Endothelial cell of umbilical vein (primary cell): Measurements from ENCODE around the gene RBM22. TPM values are rescaled to one million over a fixed set of nuclear protein-coding genes. Genes with fewer than 3 reads are reported as not detected.

ENCODE experiments used
- BruUV-seq: library from RNA; stranded (reverse); fragments of 400-500 nt; replicated peaks from 2 replicates; lab custom pipeline; 2021; lab: Mats Ljungman, UMichigan
- CTCF ChIA-PET: fragments of 300-600, 350-600 bp; sonication (Branson Sonifier 250); formaldehyde crosslinking; loops from one replicate; lab custom pipeline; 2021; ENCODE audit warnings: antibody characterized with exemption, inconsistent platforms; lab: Charles Lee
- POLR2A ChIA-PET: fragments of 300-600, 350-600 bp; sonication (Branson Sonifier 250); formaldehyde crosslinking; loops from one replicate; lab custom pipeline; 2021; ENCODE audit warnings: antibody characterized with exemption, inconsistent platforms; lab: Charles Lee
- DNase-seq: peaks from one replicate; pipeline ENCODE4 v3.0.0-alpha.2; 2011; ENCODE audit warnings: low read depth, low spot score
- FAIRE-seq: peaks from 2 replicates; lab custom pipeline; 2011; peaks lifted over from hg19 to GRCh38; lab: Jason Lieb, UNC
- H2AFZ ChIP-seq: 2 replicates; pipeline ENCODE4 v1.6.0; 2012; ENCODE audit warnings: low read depth, low read length, control low read depth, inconsistent platforms
- H3K27ac ChIP-seq: 2 replicates; pipeline ENCODE4 v1.5.1; 2011; ENCODE audit warnings: low read depth, mild to moderate bottlenecking, control low read depth, low read length, moderate library complexity; ENCODE audit not compliant: insufficient read depth
- H3K27me3 ChIP-seq, 2 experiments: 2 replicates each; pipeline versions ENCODE4 v1.6.0 to v1.6.1; 2011; ENCODE audit warnings: low read length in 2 of 2, mixed read lengths in 1 of 2; ENCODE audit not compliant: control insufficient read depth in 2 of 2, insufficient read depth in 2 of 2
- H3K36me3 ChIP-seq, 2 experiments: 2 replicates in 1 of 2; 3 replicates in 1 of 2; pipeline ENCODE4 v1.5.1; 2011; ENCODE audit warnings: low read length in 2 of 2, mild to moderate bottlenecking in 1 of 2, moderate library complexity in 1 of 2; ENCODE audit not compliant: control insufficient read depth in 2 of 2, insufficient read depth in 2 of 2; ENCODE audit errors: extremely low read depth in 1 of 2
- H3K4me1 ChIP-seq: 3 replicates; pipeline ENCODE4 v1.5.1; 2011; ENCODE audit warnings: mild to moderate bottlenecking, low read length; ENCODE audit not compliant: control insufficient read depth, insufficient read depth; ENCODE audit errors: extremely low read depth
- H3K4me2 ChIP-seq: 2 replicates; pipeline ENCODE4 v1.6.1; 2011; ENCODE audit warnings: low read length, control low read depth, mixed read lengths; ENCODE audit not compliant: insufficient read depth
- H3K4me3 ChIP-seq, 3 experiments: fragments of 200-600 bp in 1 of 3; sonication (generic), shearing (Covaris generic) in 1 of 3; replicated peaks in 1 of 3; 2 replicates each; pipeline ENCODE4 v1.5.1; 2011 to 2016; ENCODE audit warnings: control low read depth in 3 of 3, low read length in 3 of 3, mild to moderate bottlenecking in 2 of 3, inconsistent platforms in 1 of 3, low read depth in 1 of 3, moderate library complexity in 1 of 3; ENCODE audit not compliant: insufficient read depth in 1 of 3
- H3K79me2 ChIP-seq: 2 replicates; pipeline ENCODE4 v1.6.0; 2012; ENCODE audit warnings: low read length, inconsistent platforms; ENCODE audit not compliant: control insufficient read depth, insufficient read depth
- H3K9ac ChIP-seq: replicated peaks from 2 replicates; pipeline ENCODE3; 2011; ENCODE audit warnings: low read length, control low read depth; ENCODE audit not compliant: insufficient read depth; ENCODE audit errors: extremely low read depth
- H3K9me1 ChIP-seq: replicated peaks from 3 replicates; pipeline ENCODE4 v1.6.0; 2011; ENCODE audit warnings: mild to moderate bottlenecking, low read length; ENCODE audit not compliant: control insufficient read depth, insufficient read depth; ENCODE audit errors: extremely low read depth
- H3K9me3 ChIP-seq: replicated peaks from 2 replicates; pipeline ENCODE4 v1.5.1; 2012; ENCODE audit warnings: low read length, inconsistent platforms; ENCODE audit not compliant: control insufficient read depth, insufficient read depth
- H4K20me1 ChIP-seq: replicated peaks from 2 replicates; pipeline ENCODE3; 2011; ENCODE audit warnings: mild to moderate bottlenecking, low read length; ENCODE audit not compliant: control insufficient read depth, insufficient read depth; ENCODE audit errors: extremely low read depth
- CTCF ChIP-seq, 2 donors: IDR thresholded peaks; 1 replicate in 1 of 2; 2 replicates in 1 of 2; pipeline ENCODE4 v1.5.1; 2011; ENCODE audit warnings: low read length in 2 of 2, mild to moderate bottlenecking in 2 of 2, moderate library complexity in 2 of 2, control low read depth in 1 of 2, inconsistent platforms in 1 of 2, low read depth in 1 of 2; ENCODE audit not compliant: insufficient read depth in 1 of 2; ENCODE audit errors: extremely low read depth in 1 of 2
- EZH2 ChIP-seq: IDR thresholded peaks from 2 replicates; pipeline ENCODE4 v1.6.1; 2012; ENCODE audit warnings: borderline replicate concordance, low read depth, mild to moderate bottlenecking, moderate library complexity, low read length, inconsistent platforms; ENCODE audit not compliant: severe bottlenecking
- FOS ChIP-seq: IDR thresholded peaks from 2 replicates; pipeline ENCODE4 v1.6.1; 2011; ENCODE audit warnings: mild to moderate bottlenecking, low read length, moderate library complexity, borderline replicate concordance; ENCODE audit not compliant: insufficient read depth
- GATA2 ChIP-seq: IDR thresholded peaks from 2 replicates; pipeline ENCODE4 v1.7.0; 2011; ENCODE audit warnings: low read depth, mild to moderate bottlenecking, moderate library complexity, mixed read lengths, low read length; ENCODE audit not compliant: insufficient read length, insufficient read depth
- JUN ChIP-seq: IDR thresholded peaks from 2 replicates; pipeline ENCODE4 v1.6.1; 2011; ENCODE audit warnings: borderline replicate concordance, low read depth; ENCODE audit not compliant: insufficient read length, insufficient read depth
- MAX ChIP-seq: IDR thresholded peaks from 2 replicates; pipeline ENCODE4 v1.6.1; 2011; ENCODE audit not compliant: insufficient read depth, insufficient read length
- MYC ChIP-seq: IDR thresholded peaks from one replicate; pipeline ENCODE4 v1.6.1; 2011; ENCODE audit warnings: mild to moderate bottlenecking, low read depth, low read length
- POLR2A ChIP-seq: IDR thresholded peaks from 2 replicates; pipeline ENCODE4 v1.6.1; 2012; ENCODE audit warnings: low read depth, mild to moderate bottlenecking, control low read depth, low read length
- POLR2AphosphoS5 ChIP-seq: IDR thresholded peaks from 2 replicates; pipeline ENCODE4 v1.6.1; 2012; ENCODE audit warnings: low read depth, mild to moderate bottlenecking, control low read depth, low read length, moderate library complexity; ENCODE audit not compliant: insufficient read depth
- dilution Hi-C: fragments of 300-500 bp; cut with MboI; formaldehyde crosslinking; loops from one replicate; pipeline ENCODE4 v1.15.0; 2019; ENCODE audit warnings: low sequenced_read_pairs; ENCODE audit not compliant: extremely low pct_ligation_motif_present
- intact Hi-C: fragments of 100-400 bp; cut with micrococcal nuclease; formaldehyde crosslinking; loops from one replicate; pipeline ENCODE4 v1.10.0; 2022
- polyA plus RNA-seq, 4 experiments: library from polyadenylated mRNA; depleted of rRNA in 3 of 4; stranded (reverse) in 3 of 4; unstranded in 1 of 4; fragments of >200 nt; gene quantifications; 2 replicates each; pipeline versions ENCODE4 v1.2.1 to v1.2.3, GENCODE V29; 2011 to 2012; ENCODE audit warnings: missing spikeins in 1 of 4
- total RNA-seq: library from RNA; stranded (reverse); gene quantifications from 2 replicates; pipeline ENCODE4 v1.2.3, GENCODE V29; 2021

Gene RBM22
- total and polyA plus RNA-seq, 2 donors (not counting 3 experiments of a cell fraction or from before 2014, with no cell fraction given): 41.8 to 51.2 TPM

- CTCF ChIA-PET: interaction anchor here (0.6 to 1.9 kb wide), 6 partner anchors 38 to 1918 kb away, joined by 3 to 6 read pairs (median 4); partner anchors contain the start of gene RBM22
- H3K79me2 ChIP-seq: no peaks in the 10 kb centered on the region
- DNase-seq: no peak
- no peaks in the 10 kb centered on the region for H3K36me3 ChIP-seq
- peaks cover 22 to 23% of the 10 kb centered on the region in 2 experiments for H3K27me3 ChIP-seq
- no TSS peak for BruUV-seq
- TF ChIP-seq MYC (no peak), MAX (no peak), FOS (no peak), POLR2A (no peak), POLR2AphosphoS5 (no peak), JUN (no peak), EZH2 (no peak), CTCF (IDR thresholded peaks at IDR 0.05; ENCODE audit: extremely low read depth in 1 of 2, insufficient read depth in 1 of 2, low read depth in 1 of 2, low read length in 2 of 2) (no peak), GATA2 (no peak)
- no peak overlapping the region for H2AFZ ChIP-seq
- intact Hi-C loops: no loop called here
- POLR2A ChIA-PET: interaction anchor here (0.6 kb wide), 1 partner anchor 8 kb away, joined by 3 read pairs; no protein-coding TSS in a partner anchor
- no peak overlapping the region for H3K9ac ChIP-seq
- H4K20me1 ChIP-seq: no peaks in the 10 kb centered on the region
- H3K27ac ChIP-seq: no peak overlapping the region
- no peaks in the 10 kb centered on the region for H3K9me3 ChIP-seq
- H3K4me3 ChIP-seq: no peak overlapping the region
- H3K4me2 ChIP-seq: no peak overlapping the region
- H3K9me1 ChIP-seq: no peaks in the 10 kb centered on the region
- H3K4me1 ChIP-seq: no peaks in the 10 kb centered on the region
- FAIRE-seq: no peak
- dilution Hi-C loops: no loop called here
These were observed 37.9 kb downstream of the RBM22 start for GRCh38 chr5:150662731-150663516.
